H54 (cell line): Measurements from ENCODE around the gene NINJ1.

Experiments
- DNase-seq: peaks from one replicate; pipeline ENCODE4 v3.0.0; 2011; ENCODE audit warnings: low spot score, mixed read lengths; ENCODE audit not compliant: insufficient read length
- FAIRE-seq: peaks from 3 replicates; lab custom pipeline; 2011; peaks lifted over from hg19 to GRCh38; lab: Jason Lieb, UNC
- POLR2A ChIP-seq: IDR thresholded peaks from 2 replicates; pipeline ENCODE4 v1.6.1; 2011; ENCODE audit warnings: low read depth, mild to moderate bottlenecking, low read length

The NINJ1 gene

GRCh38 chr9:93091453-93092081 lies 42.5 kb downstream of the NINJ1 start:
- DNase-seq: no peak
- FAIRE-seq: no peak
- TF ChIP-seq POLR2A: no peak

- no peak for DNase-seq
- FAIRE-seq: no peak
- TF ChIP-seq POLR2A: no peak
Measured at GRCh38 chr9:93091056-93091452, 43.0 kb downstream of the NINJ1 start.

- no peak for TF ChIP-seq POLR2A
- DNase-seq: no peak
- no peak for FAIRE-seq
Measured at GRCh38 chr9:93090091-93090655, 43.9 kb downstream of the NINJ1 start.

GRCh38 chr9:93089481-93089991 lies 44.5 kb downstream of the NINJ1 start:
- TF ChIP-seq POLR2A: no peak
- no peak for FAIRE-seq

GRCh38 chr9:93089024-93089423 lies 45.0 kb downstream of the NINJ1 start:
- no peak for TF ChIP-seq POLR2A
- DNase-seq (no peak), FAIRE-seq (no peak)

More at GRCh38 chr9:93089481-93089991, 44.5 kb downstream of the NINJ1 start:
- DNase-seq: no peak

GRCh38 chr9:93088656-93089015 lies 45.4 kb downstream of the NINJ1 start:
- DNase-seq: no peak
- no peak for FAIRE-seq
- TF ChIP-seq POLR2A: no peak

- no peak for DNase-seq
- FAIRE-seq: no peak
- no peak for TF ChIP-seq POLR2A
Measured at GRCh38 chr9:93087971-93088655, 45.9 kb downstream of the NINJ1 start.

- no peak for FAIRE-seq
Measured at GRCh38 chr9:93086447-93087224, 47.4 kb downstream of the NINJ1 start.

GRCh38 chr9:93085676-93086075 lies 48.4 kb downstream of the NINJ1 start:
- no peak for FAIRE-seq
- TF ChIP-seq POLR2A: no peak
- DNase-seq: no peak

More at GRCh38 chr9:93086447-93087224, 47.4 kb downstream of the NINJ1 start:
- DNase-seq: no peak
- TF ChIP-seq POLR2A: no peak

GRCh38 chr9:93084471-93084881 lies 49.6 kb downstream of the NINJ1 start:
- FAIRE-seq: no peak
- DNase-seq: no peak
- TF ChIP-seq POLR2A: no peak

GRCh38 chr9:93083592-93084470 lies 50.2 kb downstream of the NINJ1 start:
- DNase-seq: no peak
- TF ChIP-seq POLR2A: no peak
- no peak for FAIRE-seq

GRCh38 chr9:93082841-93083411 lies 51.1 kb downstream of the NINJ1 start:
- no peak for TF ChIP-seq POLR2A
- FAIRE-seq: no peak
- DNase-seq: no peak
